GM18520 (cell line): Measurements from ENCODE around the gene CCDC92.

Experiments used
- ATAC-seq: cut with Tn5 transposase; IDR thresholded peaks from one replicate; pipeline ENCODE4 v1.9.1; 2021; ENCODE audit not compliant: unreplicated experiment

Gene CCDC92

GRCh38 chr12:124002654-124003053 lies 30.0 kb upstream of the CCDC92 start:
- no peak for ATAC-seq

GRCh38 chr12:124002021-124002644 lies 29.5 kb upstream of the CCDC92 start:
- no peak for ATAC-seq

- no peak for ATAC-seq
Observed at GRCh38 chr12:124001343-124001742, 28.7 kb upstream of the CCDC92 start.

- ATAC-seq, result no peak
Observed at GRCh38 chr12:124000111-124000510, 27.5 kb upstream of the CCDC92 start.

- no peak for ATAC-seq
Observed at GRCh38 chr12:123998991-123999359, 26.3 kb upstream of the CCDC92 start.

- no peak for ATAC-seq
Observed at GRCh38 chr12:123998344-123998990, 25.8 kb upstream of the CCDC92 start.

- ATAC-seq, result no peak
Observed at GRCh38 chr12:123997908-123998307, 25.3 kb upstream of the CCDC92 start.

- no peak for ATAC-seq
Observed at GRCh38 chr12:123997033-123997822, 24.6 kb upstream of the CCDC92 start.

GRCh38 chr12:123996581-123996980 lies 23.9 kb upstream of the CCDC92 start:
- ATAC-seq, result no peak

GRCh38 chr12:123995023-123995748 lies 22.6 kb upstream of the CCDC92 start:
- ATAC-seq, result no peak

GRCh38 chr12:123992118-123992825 lies 19.6 kb upstream of the CCDC92 start:
- ATAC-seq, result no peak

GRCh38 chr12:123991372-123991951 lies 18.8 kb upstream of the CCDC92 start:
- ATAC-seq, result no peak

- no peak for ATAC-seq
Observed at GRCh38 chr12:123990511-123990910, 17.9 kb upstream of the CCDC92 start.

GRCh38 chr12:123989753-123990152 lies 17.1 kb upstream of the CCDC92 start:
- ATAC-seq, result no peak

- no peak for ATAC-seq
Observed at GRCh38 chr12:123989168-123989567, 16.5 kb upstream of the CCDC92 start.

GRCh38 chr12:123987022-123987421 lies 14.4 kb upstream of the CCDC92 start:
- no peak for ATAC-seq

GRCh38 chr12:123986374-123986965 lies 13.8 kb upstream of the CCDC92 start:
- no peak for ATAC-seq

- ATAC-seq, result no peak
Observed at GRCh38 chr12:123984903-123985302, 12.3 kb upstream of the CCDC92 start.

- no peak for ATAC-seq
Observed at GRCh38 chr12:123983822-123984485, 11.3 kb upstream of the CCDC92 start.

GRCh38 chr12:123982269-123982668 lies 9.6 kb upstream of the CCDC92 start:
- ATAC-seq, result no peak
